ENCODE measurements around the gene ACP1. TPM values are rescaled to one million over a fixed set of nuclear protein-coding genes. Genes with fewer than 3 reads are reported as not detected.
"Not testable (repeated sequence)": the region's sequence is repeated elsewhere in the genome, so short reads cannot be mapped to it uniquely, and the experiment has no call there.

ACP1 gene
- total RNA-seq, 2 experiments from 2014 or later: 95.2 to 113 TPM

DNA sequence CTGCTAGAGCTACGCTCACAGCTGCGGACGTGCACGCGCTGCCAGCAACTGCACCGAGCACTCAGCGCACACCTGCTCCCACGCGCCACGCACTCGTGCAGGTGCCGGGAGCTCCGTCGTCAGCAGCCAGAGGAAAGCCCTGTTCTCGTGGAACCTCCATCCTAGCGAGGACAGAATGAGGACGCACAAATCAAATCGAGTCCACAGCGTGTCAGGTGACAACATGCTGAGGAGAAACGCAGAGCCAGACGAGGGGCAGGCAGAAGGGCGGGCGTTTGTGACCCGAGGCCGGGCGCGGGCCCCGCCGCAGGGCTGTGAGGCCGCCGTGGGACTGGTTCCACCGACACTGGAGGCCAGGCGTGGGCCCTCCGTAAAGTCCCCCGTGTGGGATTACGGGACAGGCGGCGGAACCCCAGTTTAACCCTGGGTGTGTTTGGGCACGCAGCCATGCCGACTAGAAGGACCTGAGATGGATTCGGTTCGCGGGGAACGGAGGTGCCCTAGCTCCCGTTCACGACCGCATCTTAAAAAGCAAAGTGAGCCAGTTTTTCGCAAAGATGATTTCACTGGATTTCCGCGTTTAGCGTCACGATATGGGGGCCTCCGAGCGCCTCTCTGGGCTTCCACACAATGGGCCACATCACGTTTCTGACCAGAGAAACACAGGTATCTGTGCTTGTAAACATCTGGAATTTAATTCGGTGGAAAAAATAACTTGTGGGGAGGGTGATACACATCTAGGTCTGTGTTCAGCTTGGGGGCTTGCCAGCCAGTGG lies 50.0 kb downstream of the ACP1 start:
- ATAC-seq (no peak), DNase-seq (no peak)
- H3K9me3 Mint-ChIP-seq (ENCODE audit: low read depth): peaks cover 6% of the 10 kb centered on the region
- H3K27ac Mint-ChIP-seq: no peak overlapping the region
- H3K4me1 Mint-ChIP-seq: peaks cover 27% of the 10 kb centered on the region
- no peak overlapping the region for H3K4me3 Mint-ChIP-seq
- H3K27me3 Mint-ChIP-seq: peaks cover 9% of the 10 kb centered on the region
- CTCF ChIA-PET: no interaction called here
- H3K36me3 Mint-ChIP-seq: no peaks in the 10 kb centered on the region

DNA sequence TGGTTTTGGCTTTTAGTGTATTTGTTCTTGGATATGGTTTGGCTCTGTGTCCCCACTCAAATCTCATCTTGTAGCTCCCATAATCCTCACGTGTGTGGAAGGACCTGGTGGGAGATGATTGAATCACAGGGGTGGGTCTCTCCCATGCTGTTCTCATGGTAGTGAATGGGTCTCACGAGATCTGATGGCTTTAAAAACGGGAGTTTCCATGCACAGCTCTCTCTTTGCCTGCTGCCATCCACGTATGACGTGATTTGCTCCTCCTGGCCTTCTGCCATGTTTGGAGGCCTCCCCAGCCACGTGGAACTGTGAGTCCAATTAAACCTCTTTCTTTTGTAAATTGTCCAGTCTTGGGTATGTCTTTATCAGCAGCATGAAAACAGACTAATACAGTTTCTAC lies 51.2 kb downstream of the ACP1 start:
- DNase-seq; H3K36me3 Mint-ChIP-seq; CTCF ChIA-PET; H3K27ac Mint-ChIP-seq; H3K4me3 Mint-ChIP-seq; H3K9me3 Mint-ChIP-seq (ENCODE audit: low read depth); ATAC-seq: not testable (repeated sequence)
- Mint-ChIP-seq H3K27me3 (peaks cover 11% of the 10 kb centered on the region), H3K4me1 (peaks cover 35% of the 10 kb centered on the region)

DNA sequence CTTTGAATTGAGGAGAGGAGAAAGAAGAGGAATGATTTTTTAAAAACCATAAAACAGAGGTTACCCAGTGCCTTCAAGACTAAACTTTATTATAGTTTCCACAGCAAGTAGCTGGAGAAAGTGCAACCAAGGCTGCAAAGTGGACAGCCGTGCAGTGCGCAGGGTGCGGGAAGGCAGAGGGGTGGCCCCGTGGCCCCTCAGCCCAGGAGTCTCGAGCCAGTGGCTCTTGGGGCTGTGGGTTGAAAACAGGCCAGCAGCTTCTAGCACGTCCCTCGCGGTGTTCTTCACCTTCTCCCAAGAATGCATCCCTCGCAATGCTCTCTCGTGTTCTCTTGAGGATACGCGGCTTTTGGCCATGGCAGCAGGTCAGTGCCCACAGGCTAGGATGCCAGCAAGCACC lies 51.6 kb downstream of the ACP1 start:
- Mint-ChIP-seq H3K4me3 (no peak overlapping the region), H3K4me1 (peaks cover 36% of the 10 kb centered on the region), H3K27ac (no peak overlapping the region), H3K36me3 (no peaks in the 10 kb centered on the region), H3K27me3 (peaks cover 11% of the 10 kb centered on the region), H3K9me3 (ENCODE audit: low read depth) (peaks cover 6% of the 10 kb centered on the region)
- ATAC-seq (no peak), DNase-seq (no peak)
- CTCF ChIA-PET: interaction anchor here (0.7 kb wide), 1 partner anchor 16 kb away, joined by 3 read pairs; no protein-coding TSS in a partner anchor

DNA sequence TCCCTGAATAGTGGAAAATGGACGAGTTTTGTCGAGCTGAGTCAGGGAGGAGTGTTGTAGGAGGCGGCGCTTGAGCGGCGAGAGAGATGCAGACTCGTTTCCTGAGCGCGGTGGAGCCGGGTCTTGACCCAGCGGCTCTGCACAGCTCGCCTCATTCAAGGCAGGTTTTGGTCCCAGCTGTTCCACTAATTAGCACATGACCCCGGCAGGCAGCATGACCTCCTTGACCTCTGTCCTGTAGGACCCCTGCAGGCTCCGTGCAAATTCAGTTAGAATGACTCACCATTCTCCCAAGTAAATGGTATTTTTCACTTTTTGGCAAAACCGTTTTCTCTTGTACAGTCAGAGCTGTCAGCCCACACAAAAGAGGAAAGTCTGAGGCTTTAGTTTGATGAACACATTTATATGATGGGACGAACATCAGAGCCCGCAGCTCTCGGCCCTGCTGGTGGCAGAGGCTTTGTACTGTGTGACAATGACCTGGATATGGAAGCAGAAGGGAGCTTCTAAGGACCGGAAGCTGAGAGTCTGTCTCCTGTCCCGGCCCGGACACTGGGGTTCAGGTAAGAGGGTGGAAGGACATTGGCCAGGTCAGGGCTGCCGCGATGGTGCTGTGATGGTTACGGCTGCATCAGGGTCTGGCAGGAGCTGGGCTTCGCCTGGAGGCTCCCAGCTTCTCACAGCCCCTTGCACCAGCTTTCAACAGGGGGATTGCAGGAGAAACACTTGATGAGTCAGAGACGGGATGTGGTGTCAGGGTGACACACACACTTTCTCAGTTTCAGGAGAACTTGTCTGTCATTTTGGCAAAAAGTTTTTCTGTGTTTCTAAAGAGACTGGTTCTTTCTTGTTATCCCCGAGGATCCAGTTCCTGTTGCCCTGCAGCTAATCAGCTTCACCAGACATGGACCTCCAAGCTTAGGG lies 53.0 kb downstream of the ACP1 start:
- Mint-ChIP-seq H3K27me3 (peaks cover 9% of the 10 kb centered on the region), H3K36me3 (no peaks in the 10 kb centered on the region), H3K27ac (peak overlapping the region; percentile 84), H3K4me3 (peak overlapping the region; percentile 34), H3K9me3 (ENCODE audit: low read depth) (peaks cover 6% of the 10 kb centered on the region), H3K4me1 (peaks cover 36% of the 10 kb centered on the region)
- CTCF ChIA-PET: no interaction called here
- ATAC-seq (peak; percentile 77), DNase-seq (peak; percentile 72)

DNA sequence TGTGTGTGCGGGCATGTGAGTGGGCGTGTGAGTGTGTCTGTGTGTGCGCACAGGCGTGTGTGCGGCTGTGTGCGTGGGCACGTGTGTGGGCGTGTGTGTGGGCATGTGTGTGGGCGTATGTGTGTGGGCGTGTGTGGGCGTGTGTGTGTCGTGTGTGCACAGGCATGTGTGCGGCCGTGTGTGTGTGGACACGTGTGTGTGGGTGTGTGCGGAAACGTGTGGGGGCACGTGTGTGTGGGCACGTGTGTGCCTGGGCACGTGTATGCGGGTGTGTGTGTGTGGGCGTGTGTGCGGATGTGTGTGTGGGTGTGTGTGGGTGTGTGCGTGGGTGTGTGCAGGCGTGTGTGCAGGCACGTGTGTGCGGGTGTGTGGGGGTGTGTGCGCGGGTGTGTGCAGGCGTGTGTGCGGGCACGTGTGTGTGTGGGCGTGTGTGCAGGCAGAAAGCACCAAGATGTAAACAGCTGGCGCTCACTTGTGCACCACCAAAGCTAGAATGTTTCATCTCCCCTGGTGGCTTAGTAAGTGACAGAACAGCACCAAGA lies 54.4 kb downstream of the ACP1 start:
- no peak for DNase-seq
- ATAC-seq: no peak
- H3K27me3 Mint-ChIP-seq: peaks cover 10% of the 10 kb centered on the region
- H3K4me1 Mint-ChIP-seq: peaks cover 36% of the 10 kb centered on the region
- H3K27ac Mint-ChIP-seq: peak overlapping the region; percentile 84
- peaks cover 6% of the 10 kb centered on the region for H3K9me3 Mint-ChIP-seq (ENCODE audit: low read depth)
- H3K4me3 Mint-ChIP-seq: peak overlapping the region; percentile 19
- no peaks in the 10 kb centered on the region for H3K36me3 Mint-ChIP-seq
- CTCF ChIA-PET: no interaction called here

DNA sequence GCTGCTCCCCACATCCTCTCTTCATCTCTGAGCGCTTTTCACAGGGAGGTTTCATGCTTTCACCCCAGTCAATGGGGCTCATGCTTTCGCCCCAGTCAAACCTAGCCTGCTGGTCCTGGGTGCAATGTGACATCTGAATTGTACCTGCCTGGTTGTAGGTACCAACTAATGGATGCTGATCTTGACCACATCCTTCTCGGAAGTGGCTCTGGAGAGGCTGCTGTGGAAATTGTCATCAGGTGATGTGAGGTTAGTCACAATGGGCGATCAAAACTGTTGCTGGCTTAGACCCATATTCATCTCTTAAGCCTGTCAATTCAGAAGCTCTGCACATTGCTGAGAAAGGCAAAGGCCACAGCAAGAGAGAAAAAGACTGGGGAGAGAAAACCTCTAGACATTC lies 55.8 kb downstream of the ACP1 start:
- Mint-ChIP-seq H3K36me3 (no peaks in the 10 kb centered on the region), H3K4me1 (peaks cover 38% of the 10 kb centered on the region), H3K9me3 (ENCODE audit: low read depth) (peaks cover 6% of the 10 kb centered on the region), H3K27me3 (peaks cover 19% of the 10 kb centered on the region), H3K27ac (no peak overlapping the region), H3K4me3 (no peak overlapping the region)
- DNase-seq: no peak
- CTCF ChIA-PET: no interaction called here
- no peak for ATAC-seq

DNA sequence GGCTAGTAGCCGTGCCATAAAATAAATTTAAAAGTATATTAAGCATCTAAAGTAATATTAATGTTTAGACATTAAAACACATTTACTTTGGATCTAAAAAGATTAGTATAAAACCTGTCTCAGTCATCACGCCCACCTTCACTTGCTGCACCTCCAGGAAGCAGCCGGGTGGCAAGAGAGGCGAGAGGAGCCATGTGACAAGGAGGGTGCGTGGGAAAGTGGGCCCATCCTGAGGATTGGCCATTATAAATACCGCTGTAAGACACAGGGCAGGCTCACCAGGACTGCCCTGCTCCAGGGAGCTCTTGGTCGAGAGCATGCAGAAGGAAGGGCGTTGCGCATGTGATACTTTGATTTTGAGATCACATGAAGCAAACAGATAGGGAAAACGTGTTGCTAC lies 57.6 kb downstream of the ACP1 start:
- peaks cover 20% of the 10 kb centered on the region for H3K27me3 Mint-ChIP-seq
- H3K9me3 Mint-ChIP-seq (ENCODE audit: low read depth): peaks cover 7% of the 10 kb centered on the region
- ATAC-seq (no peak), DNase-seq (no peak)
- no peak overlapping the region for H3K4me3 Mint-ChIP-seq
- H3K36me3 Mint-ChIP-seq: no peaks in the 10 kb centered on the region
- CTCF ChIA-PET: no interaction called here
- peaks cover 34% of the 10 kb centered on the region for H3K4me1 Mint-ChIP-seq
- no peak overlapping the region for H3K27ac Mint-ChIP-seq

DNA sequence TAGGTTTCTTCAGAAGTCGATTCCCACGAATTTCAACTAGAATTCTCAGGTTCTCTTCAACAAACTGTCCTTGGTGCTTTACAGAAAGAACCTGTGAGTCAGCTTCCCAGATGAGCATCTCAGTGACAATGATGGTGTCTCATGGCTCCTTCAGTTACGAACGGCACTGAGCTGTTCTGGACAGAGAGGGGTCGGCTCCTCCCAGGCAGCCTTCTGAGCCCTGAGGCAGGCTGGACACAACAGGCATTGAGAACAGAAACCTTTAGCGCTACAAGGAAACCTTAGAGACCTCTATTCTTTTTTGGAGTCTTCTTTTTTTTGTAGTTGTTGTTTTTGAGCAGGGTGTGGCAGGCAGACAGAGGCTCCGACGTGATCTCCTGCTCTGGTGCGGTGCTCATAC lies 58.3 kb downstream of the ACP1 start:
- no peak for ATAC-seq
- Mint-ChIP-seq H3K4me3 (no peak overlapping the region), H3K9me3 (ENCODE audit: low read depth) (peaks cover 8% of the 10 kb centered on the region), H3K27ac (no peak overlapping the region), H3K36me3 (no peaks in the 10 kb centered on the region), H3K4me1 (peaks cover 27% of the 10 kb centered on the region), H3K27me3 (peaks cover 20% of the 10 kb centered on the region)
- no peak for DNase-seq
- CTCF ChIA-PET: no interaction called here

Other genes with a start within 250 kb of the ACP1 start
- 1 to 10 TPM in 1 of 2 experiments, under 1 TPM in 1; 0.37 to 2.1 TPM for gene FAM110C, start 218.4 kb upstream of the ACP1 start, total RNA-seq
- gene SH3YL1, start 915 bp upstream of the ACP1 start, total RNA-seq: 10 to 100 TPM; 14.5 to 17.9 TPM
- not detected for gene ALKAL2, start 23.1 kb downstream of the ACP1 start, total RNA-seq